Activated CD8-positive, alpha-beta memory T cell treated with anti-CD3 and anti-CD28 coated beads, Interleukin-2, amount 50 U/mL, for 24 hours (primary cell): ENCODE results near the gene SIAH2.
A peak's percentile ranks its signal among the peaks of the same experiment; 100 is the strongest.

Experiments
- DNase-seq: peaks from one replicate; pipeline ENCODE4 v3.0.0-alpha.2; 2020; ENCODE audit errors: extremely low read depth

SIAH2 gene

GRCh38 chr3:150733936-150734794 is 28.8 kb downstream of the SIAH2 start:
- no peak for DNase-seq

- DNase-seq = no peak
These were observed 29.5 kb downstream of the SIAH2 start for GRCh38 chr3:150733373-150733935.

GRCh38 chr3:150729682-150730360 is 33.1 kb downstream of the SIAH2 start:
- no peak for DNase-seq

- DNase-seq = no peak
These were observed 35.1 kb downstream of the SIAH2 start for GRCh38 chr3:150727653-150728502.

GRCh38 chr3:150725548-150725947 is 37.4 kb downstream of the SIAH2 start:
- no peak for DNase-seq

- no peak for DNase-seq
These were observed 39.0 kb downstream of the SIAH2 start for GRCh38 chr3:150723946-150724345.

GRCh38 chr3:150722267-150722666 is 40.7 kb downstream of the SIAH2 start:
- DNase-seq = no peak

GRCh38 chr3:150721285-150722130 is 41.5 kb downstream of the SIAH2 start:
- DNase-seq = no peak

- DNase-seq = no peak
These were observed 42.5 kb downstream of the SIAH2 start for GRCh38 chr3:150720444-150720843.

- no peak for DNase-seq
These were observed 52.9 kb downstream of the SIAH2 start for GRCh38 chr3:150710097-150710496.

GRCh38 chr3:150703756-150704344 is 59.1 kb downstream of the SIAH2 start, which contains the start of gene ERICH6:
TSS of gene ERICH6 (minus strand) at chr3:150703920. CDS start at chr3:150703898, 22 bp downstream.
- DNase-seq = peak; percentile 63

GRCh38 chr3:150703299-150703755 is 59.6 kb downstream of the SIAH2 start:
- no peak for DNase-seq

- no peak for DNase-seq
These were observed 63.8 kb downstream of the SIAH2 start for GRCh38 chr3:150699068-150699639.

GRCh38 chr3:150697646-150698045 is 65.3 kb downstream of the SIAH2 start:
- no peak for DNase-seq

GRCh38 chr3:150691414-150692040 is 71.4 kb downstream of the SIAH2 start:
- DNase-seq = no peak
